ENCODE measurements around the gene RAB3A.

The RAB3A gene

DNA sequence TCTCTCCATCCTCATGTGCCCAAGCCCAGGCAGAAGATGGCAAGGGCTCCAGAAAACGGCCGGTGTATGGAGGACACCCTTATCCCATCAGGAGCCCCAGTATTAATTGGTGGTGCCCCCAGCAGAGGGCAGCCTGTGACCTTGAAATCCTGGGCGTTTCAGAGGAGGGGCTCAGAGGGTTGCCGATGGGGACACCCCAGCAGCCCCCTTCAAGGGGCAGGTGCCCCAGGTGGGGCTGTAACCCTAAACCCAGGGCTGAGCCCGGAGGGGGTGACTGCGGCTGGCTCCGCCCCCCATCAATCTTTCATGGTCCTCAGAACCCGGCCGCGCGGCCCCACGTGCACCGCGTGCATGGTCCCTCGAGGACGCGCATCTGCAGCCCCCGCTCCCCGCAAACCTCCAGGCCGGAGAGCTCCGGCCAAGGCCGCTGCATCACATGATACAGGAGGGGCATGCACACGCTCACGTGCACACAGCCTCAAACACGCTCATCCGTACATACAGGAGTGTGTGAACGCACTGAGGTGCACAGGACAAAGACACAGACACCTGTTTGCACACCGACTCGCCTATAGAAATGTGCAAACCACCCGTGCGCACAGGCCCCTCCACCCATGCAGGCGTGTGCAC is 949 bp downstream of the RAB3A start:
- peak overlapping the region in 3 of 21 experiments; percentile 1 to 70 (median 64) for H3K27ac ChIP-seq
- H3K4me3 ChIP-seq: peak overlapping the region; percentile 56 to 91 (median 68)

DNA sequence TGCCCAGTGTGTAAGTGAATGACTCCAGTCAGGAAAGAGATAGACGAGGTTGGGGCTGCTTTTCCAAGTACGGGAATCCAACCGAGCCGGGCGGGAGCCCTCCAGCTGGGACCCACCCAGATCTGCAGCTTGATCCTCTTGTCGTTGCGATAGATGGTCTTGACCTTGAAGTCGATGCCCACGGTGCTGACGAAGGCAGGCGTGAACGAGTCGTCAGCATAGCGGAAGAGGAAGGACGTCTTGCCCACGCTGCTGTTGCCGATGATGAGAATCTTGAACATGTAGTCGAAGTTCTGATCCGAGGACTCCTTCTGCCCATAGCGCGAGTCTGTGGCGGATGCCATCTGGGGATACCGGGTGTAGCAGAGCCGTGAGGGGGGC is 1.5 kb downstream of the RAB3A start:
- H3K4me3 ChIP-seq: no peak overlapping the region
- peak overlapping the region in 1 of 21 experiments; percentile 1 for H3K27ac ChIP-seq

DNA sequence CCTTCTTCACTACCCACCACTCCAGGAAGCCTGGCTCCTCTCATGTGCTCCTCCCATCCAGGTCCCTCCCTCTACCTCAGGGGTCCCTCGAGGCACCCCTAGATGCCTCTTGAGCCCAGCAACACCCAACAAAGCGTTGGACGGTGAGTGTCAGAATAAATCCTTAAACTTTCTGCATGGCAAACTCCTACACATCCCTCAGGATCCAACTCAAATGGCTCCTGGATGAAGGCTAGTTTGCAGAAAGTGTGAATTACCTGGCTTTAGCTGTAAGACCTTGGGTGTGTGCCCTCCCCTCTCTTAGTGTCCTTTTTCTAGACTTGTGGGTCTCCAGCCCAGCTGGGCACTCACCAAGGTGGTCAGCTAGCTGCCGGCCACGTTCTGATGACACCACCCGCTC is 5.5 kb downstream of the RAB3A start:
- Histone ChIP-seq H3K27ac (no peak overlapping the region), H3K4me3 (no peak overlapping the region)

DNA sequence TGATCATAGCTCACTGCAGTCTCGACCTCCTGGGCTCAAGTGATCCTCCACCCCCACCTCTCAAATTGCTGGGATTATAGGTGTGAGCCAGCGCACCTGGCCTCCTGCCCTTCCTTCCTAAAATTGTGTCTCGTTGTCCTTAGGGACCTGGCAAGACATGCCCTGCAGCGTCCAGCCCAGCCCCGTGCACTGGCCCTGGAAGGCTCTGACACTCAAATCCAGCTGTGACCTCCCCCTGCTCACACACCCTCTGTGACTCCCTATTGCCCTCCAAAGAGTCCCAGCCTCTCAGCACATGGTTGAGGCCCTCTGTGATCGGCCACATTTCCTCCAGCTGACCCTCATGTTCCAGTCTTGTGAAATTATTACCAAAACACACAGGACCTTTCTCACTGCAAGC is 5.9 kb downstream of the RAB3A start:
- Histone ChIP-seq H3K4me3 (no peak overlapping the region), H3K27ac (no peak overlapping the region)

DNA sequence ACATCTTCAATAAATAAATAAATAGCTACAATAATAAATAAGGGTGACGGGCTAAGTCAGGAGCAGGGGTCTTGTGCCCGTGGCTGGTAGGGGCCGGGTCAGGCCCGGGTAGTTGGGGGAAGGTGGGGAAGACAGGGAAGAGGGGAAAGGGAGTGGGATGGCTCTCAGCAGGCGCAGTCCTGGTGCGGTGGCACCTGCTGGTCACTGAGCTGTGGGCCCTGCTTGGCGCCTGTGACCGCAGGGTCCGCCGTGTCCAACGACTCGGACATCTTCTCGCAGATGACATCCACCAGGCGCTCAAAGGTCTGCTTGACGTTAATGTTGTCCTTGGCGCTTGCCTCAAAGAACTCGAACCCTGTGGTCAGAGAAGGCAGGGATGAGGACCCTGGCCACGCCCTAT is 6.5 kb downstream of the RAB3A start:
- Histone ChIP-seq H3K27ac (no peak overlapping the region), H3K4me3 (no peak overlapping the region)

GRCh38 chr19:18196511-18196845 is 7.4 kb downstream of the RAB3A start:
- peak overlapping the region in 1 of 21 experiments; percentile 10 for H3K27ac ChIP-seq
- H3K4me3 ChIP-seq: no peak overlapping the region

DNA sequence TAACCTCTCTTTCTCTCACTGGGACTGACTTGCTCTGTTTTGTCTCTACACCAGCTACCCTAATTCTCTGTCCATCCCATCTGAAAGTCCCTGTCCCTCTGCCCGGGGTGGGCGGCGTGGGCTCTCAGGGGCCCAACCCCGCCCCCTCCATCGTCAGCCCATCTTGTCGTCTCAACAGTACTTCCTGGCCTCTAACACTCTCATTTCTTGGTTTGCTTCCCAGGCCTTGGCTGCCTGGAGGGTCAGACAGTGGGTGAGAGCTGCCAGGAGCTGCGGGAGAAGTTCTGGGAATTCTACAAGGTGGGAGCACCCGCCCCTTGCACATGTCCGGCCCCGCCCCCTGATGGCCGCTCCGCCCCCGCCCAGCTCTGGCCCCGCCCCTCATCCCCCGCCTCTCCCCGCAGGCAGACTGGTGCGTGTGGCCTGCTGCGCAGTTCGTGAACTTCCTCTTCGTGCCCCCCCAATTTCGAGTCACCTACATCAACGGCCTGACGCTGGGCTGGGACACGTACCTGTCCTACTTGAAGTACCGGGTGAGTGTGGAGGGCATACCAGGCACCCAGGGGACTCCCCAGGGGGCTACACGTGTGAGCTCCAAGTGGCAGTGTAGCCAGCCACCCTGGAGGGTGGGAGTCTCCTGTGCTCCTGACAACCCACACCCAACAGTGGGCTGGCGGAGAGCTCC is 9.1 kb downstream of the RAB3A start:
- H3K4me3 ChIP-seq: peak overlapping the region in 1 of 7 experiments; percentile 74
- peak overlapping the region in 5 of 21 experiments; percentile 1 to 86 (median 23) for H3K27ac ChIP-seq

DNA sequence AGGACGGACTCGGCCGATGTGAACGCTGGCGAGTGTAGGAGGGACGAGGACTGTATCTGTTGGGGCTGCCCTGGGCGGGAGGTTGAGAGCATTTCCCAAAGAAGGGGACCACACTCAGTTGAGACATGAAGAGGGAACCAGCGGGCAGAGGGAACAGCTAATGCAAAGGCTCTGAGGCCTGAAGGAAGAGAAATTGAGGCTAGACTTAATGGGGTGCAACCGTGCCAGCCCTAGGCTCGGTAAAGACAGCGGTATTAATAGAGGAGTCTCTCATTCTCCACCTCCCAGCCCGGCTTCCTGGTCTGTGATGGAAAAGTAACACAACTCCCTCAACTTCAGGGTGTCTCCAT is 9.7 kb downstream of the RAB3A start:
- Histone ChIP-seq H3K27ac (peak overlapping the region in 4 of 21 experiments; percentile 23 to 86 (median 64)), H3K4me3 (peak overlapping the region in 6 of 7 experiments; percentile 66 to 97 (median 84))

- Histone ChIP-seq H3K4me3 (peak overlapping the region; percentile 60 to 97 (median 79)), H3K27ac (peak overlapping the region in 20 of 21 experiments; percentile 41 to 92 (median 82))
Observed at GRCh38 chr19:18193388-18194180, 10.3 kb downstream of the RAB3A start.

DNA sequence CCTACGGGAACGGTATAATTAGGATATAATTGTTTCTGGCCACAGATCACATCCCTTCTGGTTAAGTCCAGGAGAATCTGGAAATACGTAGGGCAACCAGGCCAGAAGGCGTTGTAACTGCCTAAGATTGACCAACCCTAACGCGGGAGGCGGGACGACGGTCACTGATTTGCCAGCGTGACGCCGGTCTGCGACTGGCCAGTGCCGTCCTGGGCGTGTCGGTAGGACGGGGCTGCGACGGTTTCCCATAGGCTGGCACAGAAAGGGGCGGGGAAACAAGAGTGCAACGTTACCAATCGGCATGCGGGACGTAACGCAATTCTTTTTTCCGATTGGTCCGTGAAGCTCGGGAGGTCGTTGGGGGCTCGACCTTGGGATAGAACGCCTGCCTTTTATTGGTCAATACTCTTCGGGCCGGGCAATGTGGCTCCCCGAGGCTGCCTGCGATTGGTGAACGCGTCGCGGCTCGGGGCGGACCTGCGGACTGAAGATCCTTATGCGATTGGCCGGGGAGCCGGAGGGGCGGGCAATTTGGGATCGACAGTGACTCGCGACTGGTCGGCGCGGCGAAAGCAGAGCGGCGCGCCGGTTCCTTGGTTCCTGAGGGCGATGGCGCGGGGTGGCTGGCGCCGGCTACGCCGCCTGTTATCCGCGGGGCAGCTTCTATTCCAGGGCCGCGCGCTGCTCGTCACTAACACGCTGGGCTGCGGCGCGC is 11.0 kb downstream of the RAB3A start, which contains the start of gene MPV17L2:
Gene MPV17L2, plus strand, starts transcription at position 546 of the 715 bp plus-strand sequence. Its CDS starts 64 bp downstream, at position 610.
- H3K27ac ChIP-seq: peak within 1 kb of the TSS; percentile 41 to 93 (median 86)
- peak within 1 kb of the TSS; percentile 60 to 97 (median 79) for H3K4me3 ChIP-seq

DNA sequence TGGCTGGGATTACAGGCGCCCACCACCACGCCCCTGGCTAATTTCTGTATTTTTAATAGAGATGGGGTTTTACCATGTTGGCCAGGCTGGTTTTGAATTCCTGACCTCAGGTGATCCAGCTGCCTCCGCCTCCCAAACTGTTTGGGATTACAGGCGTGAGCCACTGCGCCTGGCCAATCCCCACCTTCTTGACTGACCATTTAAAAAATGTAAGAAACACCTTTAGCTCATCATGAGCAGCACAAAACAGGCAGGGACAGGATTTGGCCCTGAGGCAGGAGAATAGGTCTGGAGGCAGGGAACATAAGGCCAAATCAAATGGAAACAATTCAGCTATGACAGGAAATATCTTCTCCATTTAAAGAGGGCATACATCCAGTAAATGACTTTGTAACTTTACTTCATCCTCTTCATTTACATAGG is 12.2 kb downstream of the RAB3A start:
- Histone ChIP-seq H3K27ac (peak overlapping the region in 18 of 21 experiments; percentile 52 to 93 (median 85)), H3K4me3 (peak overlapping the region in 5 of 7 experiments; percentile 33 to 74 (median 57))

- H3K27ac ChIP-seq: no peak overlapping the region
- no peak overlapping the region for H3K4me3 ChIP-seq
Observed at GRCh38 chr19:18190278-18190677, 13.6 kb downstream of the RAB3A start.

GRCh38 chr19:18185538-18185937 is 18.3 kb downstream of the RAB3A start:
- no peak overlapping the region for H3K27ac ChIP-seq
- H3K4me3 ChIP-seq: no peak overlapping the region

GRCh38 chr19:18183529-18183928 is 20.3 kb downstream of the RAB3A start:
- Histone ChIP-seq H3K4me3 (no peak overlapping the region), H3K27ac (no peak overlapping the region)

- no peak overlapping the region for H3K4me3 ChIP-seq
- no peak overlapping the region for H3K27ac ChIP-seq
Observed at GRCh38 chr19:18179957-18180356, 23.9 kb downstream of the RAB3A start.

DNA sequence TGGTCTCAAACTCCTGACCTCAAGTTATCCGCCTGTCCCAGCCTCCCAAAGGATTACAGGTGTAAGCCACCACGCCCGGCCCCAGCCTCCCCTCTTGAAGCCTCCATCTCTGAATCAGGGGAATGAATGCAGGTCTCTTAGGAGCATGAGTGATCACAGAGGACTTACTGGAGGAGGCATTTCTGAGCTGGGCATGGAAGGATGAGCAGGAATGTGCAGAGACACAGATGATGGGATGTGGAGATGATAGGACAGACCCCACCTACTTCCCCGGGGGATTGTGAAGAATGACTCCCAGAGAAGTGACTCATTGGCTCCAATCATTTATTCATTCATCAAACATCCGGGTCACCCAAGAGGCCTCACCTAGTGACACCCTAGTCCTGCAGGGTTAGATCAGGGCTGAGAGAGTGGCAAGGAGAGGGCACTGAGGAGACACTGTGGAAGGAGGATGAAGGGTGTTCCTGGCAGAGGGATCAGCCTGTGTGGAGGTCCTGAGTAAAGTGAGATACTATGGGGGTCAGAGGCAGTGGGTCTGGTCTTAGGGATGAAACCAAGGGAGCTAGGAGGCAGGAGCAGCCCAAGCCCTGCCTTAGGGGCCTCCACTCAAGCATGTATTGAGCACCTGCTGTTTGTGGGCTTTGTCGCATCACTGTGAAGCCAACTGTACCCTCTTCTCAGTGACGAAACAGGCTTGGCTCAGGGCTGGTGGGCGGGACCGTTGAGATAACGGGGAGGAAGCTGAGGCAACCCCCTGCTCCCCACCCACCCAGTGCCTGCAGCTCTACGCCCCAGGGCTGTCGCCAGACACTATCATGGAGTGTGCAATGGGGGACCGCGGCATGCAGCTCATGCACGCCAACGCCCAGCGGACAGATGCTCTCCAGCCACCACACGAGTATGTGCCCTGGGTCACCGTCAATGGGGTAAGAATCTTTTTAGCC is 27.2 kb downstream of the RAB3A start:
- Histone ChIP-seq H3K27ac (no peak overlapping the region), H3K4me3 (peak overlapping the region in 1 of 7 experiments; percentile 53)

DNA sequence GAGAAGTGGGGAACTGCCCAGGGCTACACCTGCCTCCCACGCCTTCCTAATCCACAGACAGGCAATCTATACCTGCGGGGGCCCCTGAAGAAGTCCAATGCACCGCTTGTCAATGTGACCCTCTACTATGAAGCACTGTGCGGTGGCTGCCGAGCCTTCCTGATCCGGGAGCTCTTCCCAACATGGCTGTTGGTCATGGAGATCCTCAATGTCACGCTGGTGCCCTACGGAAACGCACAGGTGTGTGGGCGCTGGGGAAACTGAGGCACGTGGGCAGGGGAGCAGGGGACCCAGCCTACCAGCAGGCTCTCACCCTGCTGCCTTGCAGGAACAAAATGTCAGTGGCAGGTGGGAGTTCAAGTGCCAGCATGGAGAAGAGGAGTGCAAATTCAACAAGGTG is 28.9 kb downstream of the RAB3A start:
- peak overlapping the region in 9 of 21 experiments; percentile 8 to 89 (median 82) for H3K27ac ChIP-seq

GRCh38 chr19:18173572-18174288 is 30.1 kb downstream of the RAB3A start, which contains the start of gene IFI30:
TSS of gene IFI30 (plus strand) at chr19:18173813. CDS start at chr19:18173842, 29 bp downstream.
- Histone ChIP-seq H3K27ac (peak within 1 kb of the TSS; percentile 1 to 89 (median 77)), H3K4me3 (peak within 1 kb of the TSS; percentile 46 to 76 (median 61))

More for the DNA sequence above, 28.9 kb downstream of the RAB3A start:
- H3K4me3 ChIP-seq: peak overlapping the region in 6 of 7 experiments; percentile 46 to 76 (median 61)
